Activated CD4-positive, alpha-beta T cell treated with anti-CD3 and anti-CD28 coated beads for 1 hour (primary cell): ENCODE data around the gene STON2.

Experiments used
- DNase-seq: peaks from one replicate; pipeline ENCODE4 v3.0.0-alpha.2; 2020

The STON2 gene

GRCh38 chr14:81331229-81332021 lies 68.7 kb downstream of the STON2 start:
- DNase-seq = no peak

- no peak for DNase-seq
Measured at GRCh38 chr14:81330619-81331122, 69.5 kb downstream of the STON2 start.

GRCh38 chr14:81329640-81330381 lies 70.3 kb downstream of the STON2 start:
- no peak for DNase-seq

GRCh38 chr14:81326451-81326850 lies 73.7 kb downstream of the STON2 start:
- no peak for DNase-seq

- DNase-seq = no peak
Measured at GRCh38 chr14:81324011-81324410, 76.1 kb downstream of the STON2 start.

GRCh38 chr14:81323093-81323492 lies 77.0 kb downstream of the STON2 start:
- DNase-seq = no peak

GRCh38 chr14:81319946-81320345 lies 80.2 kb downstream of the STON2 start:
- DNase-seq = no peak

- no peak for DNase-seq
Measured at GRCh38 chr14:81319314-81319713, 80.8 kb downstream of the STON2 start.

GRCh38 chr14:81315341-81315740 lies 84.8 kb downstream of the STON2 start:
- no peak for DNase-seq

- DNase-seq = no peak
Measured at GRCh38 chr14:81314443-81315175, 85.5 kb downstream of the STON2 start.

- no peak for DNase-seq
Measured at GRCh38 chr14:81313775-81314429, 86.2 kb downstream of the STON2 start.

- no peak for DNase-seq
Measured at GRCh38 chr14:81313200-81313599, 86.9 kb downstream of the STON2 start.

- no peak for DNase-seq
Measured at GRCh38 chr14:81312289-81312876, 87.7 kb downstream of the STON2 start.

- DNase-seq = no peak
Measured at GRCh38 chr14:81311778-81312177, 88.3 kb downstream of the STON2 start.

GRCh38 chr14:81311141-81311540 lies 89.0 kb downstream of the STON2 start:
- DNase-seq = no peak

GRCh38 chr14:81310606-81311005 lies 89.5 kb downstream of the STON2 start:
- no peak for DNase-seq

GRCh38 chr14:81309511-81309910 lies 90.6 kb downstream of the STON2 start:
- no peak for DNase-seq

- DNase-seq = no peak
Measured at GRCh38 chr14:81305743-81306142, 94.4 kb downstream of the STON2 start.

- no peak for DNase-seq
Measured at GRCh38 chr14:81305065-81305464, 95.1 kb downstream of the STON2 start.

- DNase-seq = no peak
Measured at GRCh38 chr14:81303258-81303935, 96.7 kb downstream of the STON2 start.

- no peak for DNase-seq
Measured at GRCh38 chr14:81302638-81303037, 97.5 kb downstream of the STON2 start.

GRCh38 chr14:81301813-81302212 lies 98.3 kb downstream of the STON2 start:
- no peak for DNase-seq
